ENCODE results near the gene HNRNPA0. TPM values are rescaled to one million over a fixed set of nuclear protein-coding genes. Genes with fewer than 3 reads are reported as not detected.

HNRNPA0 gene
- total and polyA plus RNA-seq, 9 of the 15 experiments (the other 6 are each of a cell fraction or from before 2014, with no cell fraction given) = 5.0 to 33.3 (median 10.7) TPM

- intact Hi-C loops (cut with micrococcal nuclease) = no loop called here
- Histone ChIP-seq H3K9me1 (ENCODE audit: control insufficient read depth, insufficient read depth, low read length) (no peaks in the 10 kb centered on the region), H3K9me3 (replicated peaks; ENCODE audit: control insufficient read depth, insufficient read depth, low read depth, low read length) (no peaks in the 10 kb centered on the region), H4K20me1 (replicated peaks; ENCODE audit: control insufficient read depth, insufficient read depth, low read length) (no peaks in the 10 kb centered on the region), H2AFZ (ENCODE audit: low read depth, low read length) (no peak overlapping the region), H3K4me1 (replicated peaks in 1 of 2; ENCODE audit: control insufficient read depth in 2 of 2, insufficient read depth in 2 of 2, low read length in 2 of 2) (no peaks in the 10 kb centered on the region), H3K36me3 (ENCODE audit: control insufficient read depth, insufficient read depth, low read length) (no peaks in the 10 kb centered on the region), H3K9ac (ENCODE audit: insufficient read depth in 1 of 2, low read depth in 2 of 2, low read length in 2 of 2) (no peak overlapping the region), H3K79me2 (ENCODE audit: control insufficient read depth, insufficient read depth, low read length) (no peaks in the 10 kb centered on the region), H3K27me3 (ENCODE audit: control insufficient read depth in 2 of 2, insufficient read depth in 2 of 2, low read length in 2 of 2) (peaks cover 0 to 5% of the 10 kb centered on the region in 2 experiments; a peak in 3 of 5 replicates), H3K4me3 (no peak overlapping the region), H3K4me2 (ENCODE audit: insufficient read depth, low read length) (no peak overlapping the region), H3K27ac (ENCODE audit: extremely low read depth, low read depth, low read length) (no peak overlapping the region)
- ATAC-seq (no peak), FAIRE-seq (no peak), DNase-seq (ENCODE audit: extremely low read depth in 1 of 4, low spot score in 3 of 4) (no peak)
- ChIA-PET POLR2A (interaction anchor here (1.0 kb wide), 1 partner anchor 15 kb away, joined by 3 read pairs; no protein-coding TSS in a partner anchor), CTCF (ENCODE audit: low intra/inter-chr PET ratio) (no interaction called here)
- WGBS (ENCODE audit: insufficient coverage, low coverage, missing lambda C conversion rate) = 0% methylated on average over 1 of the region's 1 CpG
- TF ChIP-seq ZNF133 (CRISPR knock-in tag; IDR thresholded peaks at IDR 0.05) (no peak), FOXA1 (IDR thresholded peaks at IDR 0.05; ENCODE audit: borderline replicate concordance) (no peak), TOE1 (IDR thresholded peaks at IDR 0.05; ENCODE audit: borderline replicate concordance) (no peak), TOE1 (CRISPR knock-in tag; IDR thresholded peaks at IDR 0.05; ENCODE audit: borderline replicate concordance, low read depth) (no peak), ZBTB1 (CRISPR knock-in tag; IDR thresholded peaks at IDR 0.05; ENCODE audit: borderline replicate concordance, low read depth) (no peak), ZNF3 (CRISPR knock-in tag; IDR thresholded peaks at IDR 0.05) (no peak), RBM22 (IDR thresholded peaks at IDR 0.05; ENCODE audit: low read depth, low read length, poor library complexity, severe bottlenecking) (no peak), ZNF766 (CRISPR knock-in tag; conservative IDR thresholded peaks at IDR 0.05) (no peak), NFATC3 (IDR thresholded peaks at IDR 0.05) (no peak), HMBOX1 (IDR thresholded peaks at IDR 0.05) (no peak), ZNF143 (CRISPR knock-in tag; IDR thresholded peaks at IDR 0.05) (no peak), ATF1 (CRISPR knock-in tag; IDR thresholded peaks at IDR 0.05) (no peak), ATF1 (tag; IDR thresholded peaks at IDR 0.05) (no peak), SMAD1 (IDR thresholded peaks at IDR 0.05; ENCODE audit: low read depth, low read length, partially characterized antibody) (no peak), ZNF655 (CRISPR knock-in tag; IDR thresholded peaks at IDR 0.05) (no peak)
- in situ Hi-C loops (cut with MboI) = no loop called here
- BruUV-seq (replicated peaks) = no TSS peak
These were observed 46.1 kb downstream of the HNRNPA0 start for GRCh38 chr5:137708062-137708461.

Data from K562 (cell line).